NCI-H1436 treated with DMSO at 0.1 percent for 48 hours (cell line): ENCODE results near the gene OTOGL.
"Not testable (repeated sequence)": the region's sequence is repeated elsewhere in the genome, so short reads cannot be mapped to it uniquely, and the experiment has no call there.

Source experiments
- DNase-seq: peaks from one replicate; lab custom pipeline; 2025; lab: John Stamatoyannopoulos, UW

The OTOGL gene

GRCh38 chr12:80226576-80226975, 127.2 kb downstream of the OTOGL start:
- no peak for DNase-seq

GRCh38 chr12:80227904-80228303, 128.6 kb downstream of the OTOGL start:
- not testable (repeated sequence) for DNase-seq

GRCh38 chr12:80230068-80230467, 130.7 kb downstream of the OTOGL start:
- no peak for DNase-seq

- no peak for DNase-seq
Measured at GRCh38 chr12:80232837-80233236, 133.5 kb downstream of the OTOGL start.

GRCh38 chr12:80233926-80234325, 134.6 kb downstream of the OTOGL start:
- DNase-seq = no peak

GRCh38 chr12:80234667-80235066, 135.3 kb downstream of the OTOGL start:
- no peak for DNase-seq

- no peak for DNase-seq
Measured at GRCh38 chr12:80235944-80236343, 136.6 kb downstream of the OTOGL start.

GRCh38 chr12:80239867-80240266, 140.5 kb downstream of the OTOGL start:
- DNase-seq = no peak

- no peak for DNase-seq
Measured at GRCh38 chr12:80241576-80242273, 142.4 kb downstream of the OTOGL start.

- DNase-seq = no peak
Measured at GRCh38 chr12:80242321-80242720, 143.0 kb downstream of the OTOGL start.

- not testable (repeated sequence) for DNase-seq
Measured at GRCh38 chr12:80249581-80249980, 150.2 kb downstream of the OTOGL start.

GRCh38 chr12:80257920-80258319, 158.6 kb downstream of the OTOGL start:
- DNase-seq = no peak

GRCh38 chr12:80260269-80260668, 160.9 kb downstream of the OTOGL start:
- DNase-seq = no peak

GRCh38 chr12:80261403-80261802, 162.1 kb downstream of the OTOGL start:
- DNase-seq = no peak

- no peak for DNase-seq
Measured at GRCh38 chr12:80262346-80262745, 163.0 kb downstream of the OTOGL start.

- no peak for DNase-seq
Measured at GRCh38 chr12:80262771-80263170, 163.4 kb downstream of the OTOGL start.

- DNase-seq = no peak
Measured at GRCh38 chr12:80264386-80264785, 165.0 kb downstream of the OTOGL start.

GRCh38 chr12:80264891-80265290, 165.6 kb downstream of the OTOGL start:
- DNase-seq = no peak

- no peak for DNase-seq
Measured at GRCh38 chr12:80268924-80269749, 169.8 kb downstream of the OTOGL start.

GRCh38 chr12:80269803-80270552, 170.6 kb downstream of the OTOGL start:
- no peak for DNase-seq

- no peak for DNase-seq
Measured at GRCh38 chr12:80271780-80272179, 172.4 kb downstream of the OTOGL start.

GRCh38 chr12:80272387-80272915, 173.1 kb downstream of the OTOGL start:
- DNase-seq = no peak
